Forelimb muscle (tissue), 1 donor: Measurements from ENCODE around the gene TRPM8. TPM values are rescaled to one million over a fixed set of nuclear protein-coding genes. Genes with fewer than 3 reads are reported as not detected.

Experiments
- DNase-seq: peaks from one replicate; pipeline ENCODE4 v3.0.0-alpha.2; 2013; ENCODE audit warnings: low read depth
- polyA plus RNA-seq: library from polyadenylated mRNA; unstranded; fragments of 120-200 nt; gene quantifications from one replicate; pipeline ENCODE4 v1.2.1, GENCODE V29; 2013; ENCODE audit not compliant: insufficient read length

TRPM8 gene
- polyA plus RNA-seq, 1 donor: 0.25 TPM

DNA sequence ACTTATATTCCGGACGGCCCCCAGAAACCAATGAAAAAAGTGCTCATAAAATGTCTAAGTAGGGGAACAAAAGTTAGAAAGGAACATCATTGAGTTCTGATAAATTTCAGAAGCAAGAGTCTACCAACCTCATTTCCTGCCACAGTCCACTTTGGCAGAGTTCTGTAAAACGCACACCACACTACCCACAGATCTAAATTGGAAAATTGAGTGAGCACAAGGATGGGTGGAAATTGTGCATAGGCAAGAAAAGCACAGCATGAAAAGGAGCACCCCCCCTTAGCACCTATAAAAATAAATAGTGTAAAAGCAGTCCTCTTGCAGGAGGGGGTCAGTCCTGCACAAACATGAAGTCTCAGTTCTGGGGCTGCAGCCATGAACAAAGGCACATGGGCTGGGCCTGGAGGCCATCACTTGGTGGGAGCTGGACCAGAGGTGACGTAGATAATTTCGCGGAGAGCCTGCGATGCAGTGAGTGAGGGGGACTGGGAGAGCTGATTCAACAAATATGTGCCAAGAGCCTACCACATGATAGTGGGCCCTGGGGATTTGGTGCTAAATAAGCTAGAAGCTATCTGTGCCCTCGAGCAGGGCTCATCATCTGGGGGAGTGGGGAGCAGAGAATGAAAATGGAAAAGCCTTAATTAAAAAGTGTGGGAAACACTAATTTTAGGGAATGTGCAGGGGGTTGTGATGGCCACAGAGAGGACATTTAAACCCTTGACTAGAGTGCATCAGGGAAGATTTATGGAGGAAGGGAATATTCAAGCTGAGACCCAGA is 84.4 kb downstream of the TRPM8 start:
- DNase-seq: no peak

GRCh38 chr2:234002281-234002680 is 85.1 kb downstream of the TRPM8 start:
- DNase-seq: no peak

GRCh38 chr2:234003972-234004617 is 86.9 kb downstream of the TRPM8 start:
- no peak for DNase-seq

- DNase-seq: no peak
Observed at GRCh38 chr2:234005126-234005525, 88.0 kb downstream of the TRPM8 start.

GRCh38 chr2:234006501-234006900 is 89.3 kb downstream of the TRPM8 start:
- DNase-seq: no peak

DNA sequence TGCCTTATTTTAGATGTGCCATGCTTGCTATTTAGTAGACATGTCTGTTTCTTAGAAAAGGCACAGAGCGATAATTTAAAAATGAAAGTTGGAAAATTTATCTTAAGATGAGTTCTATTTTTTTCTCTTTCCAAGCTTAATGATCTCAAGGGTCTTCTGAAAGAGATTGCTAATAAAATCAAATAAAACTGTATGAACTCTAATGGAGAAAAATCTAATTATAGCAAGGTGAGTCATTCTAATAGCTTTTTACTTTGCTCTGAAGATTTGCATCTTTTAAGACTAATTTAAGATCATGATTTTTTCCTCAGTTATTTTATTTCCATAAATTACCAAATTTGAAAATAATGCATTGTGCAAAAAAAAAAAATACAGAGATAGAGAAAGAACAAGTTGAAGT is 97.3 kb downstream of the TRPM8 start:
- no peak for DNase-seq

- no peak for DNase-seq
Observed at GRCh38 chr2:234015861-234016260, 98.7 kb downstream of the TRPM8 start.

DNA sequence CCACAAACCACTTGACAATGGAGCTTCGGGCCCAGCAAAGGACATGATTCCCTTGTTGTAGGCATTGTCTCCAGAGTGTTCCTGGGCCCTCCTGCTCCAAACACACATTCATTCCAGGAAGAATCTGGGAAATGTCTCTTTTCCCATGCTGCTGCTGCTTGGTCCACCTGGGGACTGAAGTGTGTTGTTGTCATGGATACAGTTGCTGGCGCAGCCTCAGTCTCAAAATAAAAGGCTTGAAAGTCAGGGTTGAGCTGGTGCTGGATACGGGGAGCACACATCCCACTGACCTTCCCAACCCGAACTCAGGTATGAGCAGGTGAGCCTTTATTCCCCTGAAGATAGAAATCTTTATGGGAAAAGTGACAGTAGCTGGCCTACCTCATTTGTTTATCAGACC is 102.7 kb downstream of the TRPM8 start:
- DNase-seq: no peak

GRCh38 chr2:234020332-234020731 is 103.2 kb downstream of the TRPM8 start:
- DNase-seq: no peak

DNA sequence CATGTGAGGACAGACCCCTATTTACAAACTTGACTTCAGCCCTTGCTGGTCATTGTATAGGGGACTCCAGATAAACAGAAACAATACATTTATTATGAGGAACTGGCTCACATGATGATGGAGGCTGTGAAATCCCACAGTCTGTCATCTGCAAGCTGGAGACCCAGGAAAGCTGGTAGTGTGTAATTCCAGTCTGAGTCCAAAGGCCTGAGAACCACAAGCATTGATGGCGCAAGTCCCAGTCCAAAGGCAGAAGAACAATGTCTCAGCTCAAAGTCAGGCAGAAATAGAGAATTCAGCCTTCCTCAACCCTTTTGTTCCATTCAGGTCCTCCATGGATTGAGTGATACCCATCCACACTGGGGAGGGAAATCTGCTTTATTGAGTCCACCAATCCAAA is 105.3 kb downstream of the TRPM8 start:
- no peak for DNase-seq

DNA sequence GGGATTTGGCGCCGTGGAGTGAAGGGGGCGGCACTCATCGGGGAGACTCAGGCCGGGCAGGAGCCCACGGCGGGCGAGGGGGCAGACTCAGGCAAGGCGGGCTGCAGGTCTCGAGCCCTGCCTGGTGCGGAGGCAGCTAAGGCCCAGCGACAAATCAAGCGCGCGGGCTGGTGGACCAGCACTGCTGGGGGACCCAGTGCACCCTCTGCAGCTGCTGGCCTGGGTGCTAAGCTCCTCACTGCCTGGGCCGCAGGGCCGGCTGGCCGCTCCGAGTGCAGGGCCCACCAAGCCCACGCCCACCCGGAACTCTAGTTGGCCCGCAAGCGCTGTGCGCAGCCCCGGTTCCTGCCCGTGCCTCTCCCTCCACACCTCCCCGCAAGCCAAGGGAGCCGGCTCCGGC is 107.1 kb downstream of the TRPM8 start:
- no peak for DNase-seq

- no peak for DNase-seq
Observed at GRCh38 chr2:234025466-234025865, 108.3 kb downstream of the TRPM8 start.

GRCh38 chr2:234025891-234026401 is 108.8 kb downstream of the TRPM8 start:
- DNase-seq: no peak

GRCh38 chr2:234026693-234027254 is 109.6 kb downstream of the TRPM8 start:
- no peak for DNase-seq

- DNase-seq: no peak
Observed at GRCh38 chr2:234027641-234028040, 110.5 kb downstream of the TRPM8 start.

DNA sequence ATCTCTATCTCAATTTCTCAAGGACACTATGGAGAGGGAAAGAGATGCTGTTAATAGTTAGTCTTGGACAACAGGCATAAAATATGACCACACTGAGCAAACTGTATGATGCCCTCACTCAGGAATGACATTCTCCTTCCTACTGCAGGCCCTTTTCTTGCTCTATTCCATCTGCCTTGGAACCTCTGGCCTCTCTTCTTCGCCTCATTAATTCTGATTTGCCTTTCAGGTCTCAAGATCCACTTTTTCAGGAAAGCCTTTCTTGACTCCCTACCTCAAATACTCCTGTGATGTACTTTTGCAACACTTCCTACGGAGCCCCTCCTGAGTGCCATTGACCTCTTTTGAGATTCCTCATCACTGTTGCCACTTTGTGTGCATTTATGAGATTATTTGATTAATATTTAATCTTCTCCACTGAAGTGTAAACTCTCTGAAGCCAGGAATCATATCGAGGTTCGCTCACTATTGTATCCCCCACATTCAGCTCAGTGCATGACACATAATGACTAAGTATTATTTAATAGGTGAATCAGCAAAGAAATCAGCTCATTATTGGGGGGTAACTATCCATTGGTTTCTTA is 112.1 kb downstream of the TRPM8 start:
- no peak for DNase-seq

- DNase-seq: no peak
Observed at GRCh38 chr2:234031207-234031606, 114.0 kb downstream of the TRPM8 start.

- DNase-seq: no peak
Observed at GRCh38 chr2:234032279-234032856, 115.2 kb downstream of the TRPM8 start.

DNA sequence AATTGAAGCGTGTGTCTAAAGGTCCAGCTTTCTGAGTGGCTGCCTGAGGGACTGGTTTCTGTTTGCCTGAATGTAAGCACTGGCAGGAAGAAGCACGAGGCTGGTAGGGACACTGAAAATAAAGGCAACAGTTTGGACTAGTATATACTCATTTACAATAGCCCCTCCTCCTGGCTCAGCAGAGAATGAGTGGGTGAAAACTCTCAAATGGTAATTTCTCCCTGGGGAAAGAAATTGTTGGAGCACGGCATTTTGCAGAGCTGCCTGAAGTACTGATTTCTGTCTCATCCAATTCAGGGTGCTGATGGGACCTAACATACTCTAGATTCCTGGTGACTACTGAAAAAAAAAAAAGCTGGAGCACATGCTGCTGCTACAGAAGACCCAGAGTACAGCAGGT is 116.0 kb downstream of the TRPM8 start:
- DNase-seq: no peak

DNA sequence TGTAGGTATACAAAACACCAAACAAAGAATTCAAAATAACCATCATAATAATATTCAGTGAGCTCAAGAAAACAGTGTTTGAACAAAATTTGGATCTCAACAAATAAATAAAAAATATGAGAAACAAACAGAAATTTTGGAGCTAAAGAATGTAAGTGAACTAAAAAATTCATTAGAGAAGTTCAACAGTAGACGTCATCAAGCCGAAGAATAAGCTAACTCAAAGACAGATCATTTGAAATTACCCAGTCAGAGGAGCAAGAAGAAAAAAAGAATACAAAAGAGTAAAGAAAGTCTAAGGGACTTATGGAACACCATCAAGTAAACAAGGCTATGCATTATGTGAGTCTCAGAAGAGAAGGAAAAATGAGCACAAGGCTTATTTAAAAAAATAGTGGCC is 116.7 kb downstream of the TRPM8 start:
- DNase-seq: no peak

- no peak for DNase-seq
Observed at GRCh38 chr2:234038076-234038802, 121.1 kb downstream of the TRPM8 start.
